HepG2 (cell line): ENCODE data around the gene NUAK1. TPM values are rescaled to one million over a fixed set of nuclear protein-coding genes. Genes with fewer than 3 reads are reported as not detected.

Source experiments
- ATAC-seq: fragments of 200-7000 bp; cut with Tn5 transposase; 3 replicates; pipeline ENCODE4 v1.9.1; 2020; ENCODE audit warnings: mild to moderate bottlenecking, moderate library complexity
- BruUV-seq: library from RNA; stranded (reverse); fragments of 400-500 nt; replicated peaks from 2 replicates; lab custom pipeline; 2021; lab: Mats Ljungman, UMichigan
- CTCF ChIA-PET: fragments of 300-600 bp; formaldehyde crosslinking; extraction: SDS; loops from one replicate; lab custom pipeline; 2021; ENCODE audit warnings: low total read pairs, inconsistent platforms, low intra/inter-chr PET ratio; lab: Yijun Ruan, JAX
- POLR2A ChIA-PET: fragments of 350-600 bp; sonication (Branson Sonifier 250); formaldehyde crosslinking; loops from one replicate; lab custom pipeline; 2020; ENCODE audit warnings: antibody characterized with exemption, inconsistent platforms; lab: Yijun Ruan, JAX
- DNase-seq: peaks from one replicate; pipeline ENCODE4 v3.0.0-alpha.2; 2015; ENCODE audit warnings: low spot score
- FAIRE-seq: peaks from 3 replicates; lab custom pipeline; 2011; peaks lifted over from hg19 to GRCh38; lab: Jason Lieb, UNC
- H2AFZ ChIP-seq: one replicate; pipeline ENCODE4 v1.6.1; 2011; ENCODE audit warnings: low read length, inconsistent platforms
- H3K27ac ChIP-seq: fragments of 300-600 bp; 3 replicates; pipeline ENCODE4 v1.8.0; 2011; ENCODE audit warnings: mixed run types, mild to moderate bottlenecking, mixed read lengths, low read length, inconsistent platforms; ENCODE audit not compliant: insufficient read depth; ENCODE audit errors: extremely low read length
- H3K27me3 ChIP-seq, 2 experiments: fragments of 200-600 bp in 1 of 2; 2 replicates in 1 of 2; 3 replicates in 1 of 2; pipeline versions ENCODE4 v1.6.0 to v1.8.0; 2011; ENCODE audit warnings: low read length in 2 of 2, mild to moderate bottlenecking in 2 of 2, moderate library complexity in 2 of 2, inconsistent platforms in 1 of 2; ENCODE audit not compliant: insufficient read depth in 2 of 2, control insufficient read depth in 1 of 2
- H3K36me3 ChIP-seq, 2 experiments: fragments of 200-600 bp in 1 of 2; replicated peaks in 1 of 2; 2 replicates in 1 of 2; 3 replicates in 1 of 2; pipeline versions ENCODE4 v1.5.1 to v1.8.0; 2011; ENCODE audit warnings: low read length in 2 of 2, inconsistent platforms in 1 of 2; ENCODE audit not compliant: insufficient read depth in 2 of 2, control insufficient read depth in 1 of 2
- H3K4me1 ChIP-seq: 2 replicates; pipeline ENCODE4 v1.5.1; 2012; ENCODE audit warnings: low read length, inconsistent platforms; ENCODE audit not compliant: insufficient read depth
- H3K4me2 ChIP-seq: 2 replicates; pipeline ENCODE4 v1.6.0; 2011; ENCODE audit warnings: low read depth, low read length, inconsistent platforms
- H3K4me3 ChIP-seq, 3 experiments: fragments of 200-600 bp in 1 of 3; sonication (generic), shearing (Covaris generic) in 1 of 3; replicated peaks in 1 of 3; 2 replicates each; pipeline ENCODE4 v1.5.1; 2011 to 2016; ENCODE audit warnings: low read length in 3 of 3, inconsistent platforms in 2 of 3, low read depth in 2 of 3, mild to moderate bottlenecking in 2 of 3, control low read depth in 1 of 3, mixed read lengths in 1 of 3; ENCODE audit not compliant: insufficient read depth in 1 of 3
- H3K79me2 ChIP-seq: one replicate; pipeline ENCODE4 v1.6.1; 2011; ENCODE audit warnings: low read length, inconsistent platforms; ENCODE audit not compliant: insufficient read depth
- H3K9ac ChIP-seq: 2 replicates; pipeline ENCODE4 v1.6.0; 2011; ENCODE audit warnings: mild to moderate bottlenecking, low read depth, low read length, inconsistent platforms; ENCODE audit not compliant: insufficient read depth
- H3K9me3 ChIP-seq: 2 replicates; pipeline ENCODE4 v1.5.1; 2012; ENCODE audit warnings: mild to moderate bottlenecking, low read length
- H4K20me1 ChIP-seq: 2 replicates; pipeline ENCODE4 v1.6.0; 2011; ENCODE audit warnings: inconsistent platforms, mild to moderate bottlenecking, low read length, moderate library complexity; ENCODE audit not compliant: insufficient read depth
- CBFB ChIP-seq: sonication (generic); formaldehyde crosslinking; IDR thresholded peaks from 2 replicates; pipeline ENCODE4 v1.4.0; 2020; ENCODE audit warnings: missing genetic modification reagents
- CERS6 ChIP-seq: sonication (generic); formaldehyde crosslinking; IDR thresholded peaks from 2 replicates; pipeline ENCODE4 v1.5.0; 2020; ENCODE audit warnings: missing genetic modification reagents
- DBP ChIP-seq: sonication (generic); formaldehyde crosslinking; IDR thresholded peaks from 2 replicates; pipeline ENCODE4 v1.4.0; 2020; ENCODE audit warnings: missing genetic modification reagents; ENCODE audit errors: not compliant biosample characterization
- FOSL1 ChIP-seq: sonication (generic); formaldehyde crosslinking; IDR thresholded peaks from 2 replicates; pipeline ENCODE4 v1.9.0; 2021; ENCODE audit warnings: missing genetic modification reagents, borderline replicate concordance
- MTF1 ChIP-seq: sonication (generic); formaldehyde crosslinking; IDR thresholded peaks from 2 replicates; pipeline ENCODE4 v1.5.0; 2020; ENCODE audit warnings: missing genetic modification reagents
- NAIF1 ChIP-seq: sonication (generic); formaldehyde crosslinking; IDR thresholded peaks from 2 replicates; pipeline ENCODE4 v1.5.0; 2020; ENCODE audit warnings: mild to moderate bottlenecking, missing genetic modification reagents, borderline replicate concordance
- RCOR2 ChIP-seq: IDR thresholded peaks from 2 replicates; pipeline ENCODE4 v1.6.1; 2016; ENCODE audit warnings: missing biosample characterization, missing genetic modification reagents
- SIX4 ChIP-seq: sonication (generic); formaldehyde crosslinking; IDR thresholded peaks from 2 replicates; pipeline ENCODE4 v1.4.0; 2020; ENCODE audit warnings: missing genetic modification reagents
- TOPORS ChIP-seq: sonication (generic); formaldehyde crosslinking; IDR thresholded peaks from 2 replicates; pipeline ENCODE4 v1.8.0; 2023; ENCODE audit warnings: mild to moderate bottlenecking, missing genetic modification reagents
- YEATS2 ChIP-seq: sonication (generic); formaldehyde crosslinking; IDR thresholded peaks from 2 replicates; pipeline ENCODE4 v1.4.0; 2020; ENCODE audit warnings: missing genetic modification reagents, borderline replicate concordance
- ZBTB37 ChIP-seq: sonication (generic); formaldehyde crosslinking; IDR thresholded peaks from 2 replicates; pipeline ENCODE4 v1.4.0; 2020; ENCODE audit warnings: mild to moderate bottlenecking, missing genetic modification reagents
- ZBTB46 ChIP-seq: sonication (generic); formaldehyde crosslinking; IDR thresholded peaks from 2 replicates; pipeline ENCODE4 v1.4.0; 2020; ENCODE audit warnings: mild to moderate bottlenecking, missing genetic modification reagents, borderline replicate concordance
- ZNF180 ChIP-seq: sonication (generic); formaldehyde crosslinking; IDR thresholded peaks from 2 replicates; pipeline ENCODE4 v1.4.0; 2020; ENCODE audit warnings: low read depth, missing genetic modification reagents, borderline replicate concordance
- ZNF235 ChIP-seq: sonication (generic); formaldehyde crosslinking; IDR thresholded peaks from 2 replicates; pipeline ENCODE4 v1.8.1; 2023; ENCODE audit warnings: mild to moderate bottlenecking, missing genetic modification reagents, borderline replicate concordance
- ZNF34 ChIP-seq: sonication (generic); formaldehyde crosslinking; IDR thresholded peaks from 2 replicates; pipeline ENCODE4 v1.4.0; 2020; ENCODE audit warnings: mild to moderate bottlenecking, missing genetic modification reagents, borderline replicate concordance
- ZNF558 ChIP-seq: sonication (generic); formaldehyde crosslinking; IDR thresholded peaks from 2 replicates; pipeline ENCODE4 v1.9.0; 2022; ENCODE audit warnings: mild to moderate bottlenecking, missing genetic modification reagents, borderline replicate concordance
- ZNF570 ChIP-seq: sonication (generic); formaldehyde crosslinking; IDR thresholded peaks from 2 replicates; pipeline ENCODE4 v1.4.0; 2020; ENCODE audit warnings: mild to moderate bottlenecking, missing genetic modification reagents, borderline replicate concordance
- ZNF83 ChIP-seq: sonication (generic); formaldehyde crosslinking; IDR thresholded peaks from 2 replicates; pipeline ENCODE4 v1.4.0; 2020; ENCODE audit warnings: missing genetic modification reagents, mild to moderate bottlenecking, borderline replicate concordance
- WGBS: methylation state at CpG from one replicate; pipeline ENCODE4 v1.1.6; 2017; ENCODE audit warnings: low lambda C conversion rate; 5-methylcytosine and 5-hydroxymethylcytosine counted together
- in situ Hi-C: cut with HindIII; loops from 2 replicates; pipeline ENCODE4 v1.10.0; 2017; ENCODE audit warnings: low pct_unique_long_range_greater_than_20kb; ENCODE audit not compliant: extremely low pct_ligation_motif_present
- intact Hi-C: fragments of 100-400 bp; cut with micrococcal nuclease; formaldehyde crosslinking; loops from one replicate; pipeline ENCODE4 v1.10.0; 2022; ENCODE audit not compliant: unreplicated experiment
- polyA plus RNA-seq, 8 experiments: library from polyadenylated mRNA; depleted of rRNA in 3 of 8; stranded (reverse) in 7 of 8; unstranded in 1 of 8; fragments of >200 nt; fragmentation: Illumina TruSeq in 4 of 8; extraction: Trizol in 4 of 8; gene quantifications; 2 replicates each; pipeline versions ENCODE4 v1.2.1 to v1.2.3, GENCODE V29; 2011 to 2016; ENCODE audit warnings: low read depth in 4 of 8, missing spikeins in 1 of 8, mixed read lengths in 1 of 8; ENCODE audit not compliant: insufficient read depth in 1 of 8
- total RNA-seq, 5 experiments: library from RNA; depleted of rRNA; stranded (reverse); fragments of >200 nt; fragmentation: Illumina TruSeq; extraction: Trizol; gene quantifications; 2 replicates each; pipeline ENCODE4 v1.2.3, GENCODE V29; 2016; ENCODE audit warnings: low read depth in 1 of 5

Gene NUAK1
- total and polyA plus RNA-seq, 2 of the 13 experiments (the other 11 are each of a cell fraction or from before 2014, with no cell fraction given) = 1.7 to 1.9 TPM

- TF ChIP-seq YEATS2 (CRISPR knock-in tag) (no peak), ZNF180 (CRISPR knock-in tag) (no peak), ZNF570 (CRISPR knock-in tag) (no peak), ZNF235 (CRISPR knock-in tag) (no peak), DBP (CRISPR knock-in tag) (no peak), ZNF558 (no peak)
Observed at GRCh38 chr12:106015646-106016045, 123.1 kb downstream of the NUAK1 start (continued).

- peaks cover 8% of the 10 kb centered on the region for H3K9me3 ChIP-seq
- no peak overlapping the region for H3K4me3 ChIP-seq
- WGBS = 64% methylated on average over 4 of the region's 4 CpGs
- H3K27ac ChIP-seq = no peak overlapping the region
- H2AFZ ChIP-seq = no peak overlapping the region
- no peaks in the 10 kb centered on the region for H3K4me1 ChIP-seq
- no peaks in the 10 kb centered on the region for H3K36me3 ChIP-seq
- no peak for FAIRE-seq
- ATAC-seq = no peak
- no peaks in the 10 kb centered on the region for H4K20me1 ChIP-seq
- no peaks in the 10 kb centered on the region; a peak in 1 of 5 replicates for H3K27me3 ChIP-seq
- in situ Hi-C loops (no loop called here), intact Hi-C loops (no loop called here)
- H3K79me2 ChIP-seq = no peaks in the 10 kb centered on the region
- H3K9ac ChIP-seq = no peak overlapping the region
- BruUV-seq = no TSS peak
- ChIA-PET POLR2A (no interaction called here), CTCF (no interaction called here)
- TF ChIP-seq ZBTB46 (CRISPR knock-in tag) = no peak
- no peak for TF ChIP-seq RCOR2 (CRISPR knock-in tag)
- no peak for TF ChIP-seq MTF1 (CRISPR knock-in tag)
- no peak for TF ChIP-seq FOSL1 (CRISPR knock-in tag)
- TF ChIP-seq ZBTB37 (CRISPR knock-in tag) = no peak
- TF ChIP-seq SIX4 (CRISPR knock-in tag) = no peak
- no peak for TF ChIP-seq TOPORS (CRISPR knock-in tag)
- no peak for TF ChIP-seq CERS6 (CRISPR knock-in tag)
- no peak for TF ChIP-seq NAIF1
- TF ChIP-seq CBFB (CRISPR knock-in tag) = no peak
- no peak for TF ChIP-seq ZNF34
- no peak for TF ChIP-seq ZNF83 (CRISPR knock-in tag)
- DNase-seq = no peak
- no peak overlapping the region for H3K4me2 ChIP-seq
Observed at GRCh38 chr12:106013941-106014340, 124.8 kb downstream of the NUAK1 start.
